HG03097 (cell line): ENCODE results near the gene ZMYND11.
A peak's percentile ranks its signal among the peaks of the same experiment; 100 is the strongest.
"Not testable (repeated sequence)": the region's sequence is repeated elsewhere in the genome, so short reads cannot be mapped to it uniquely, and the experiment has no call there.

Source experiments
- ATAC-seq: cut with Tn5 transposase; IDR thresholded peaks from one replicate; pipeline ENCODE4 v1.9.1; 2021; ENCODE audit not compliant: unreplicated experiment, low FRiP score

Gene ZMYND11

GRCh38 chr10:132946-133898 lies 2.0 kb upstream of the ZMYND11 start:
- ATAC-seq: no peak

GRCh38 chr10:134247-135131 lies 766 bp upstream of the ZMYND11 start:
- ATAC-seq: peak; percentile 40

GRCh38 chr10:135601-136464 lies 578 bp downstream of the ZMYND11 start:
- peak; percentile 25 for ATAC-seq

- peak; percentile 19 for ATAC-seq
Observed at GRCh38 chr10:136465-136762, 1.2 kb downstream of the ZMYND11 start.

- no peak for ATAC-seq
Observed at GRCh38 chr10:137031-137430, 1.8 kb downstream of the ZMYND11 start.

GRCh38 chr10:137606-138005 lies 2.4 kb downstream of the ZMYND11 start:
- no peak for ATAC-seq

- no peak for ATAC-seq
Observed at GRCh38 chr10:142371-142770, 7.1 kb downstream of the ZMYND11 start.

- no peak for ATAC-seq
Observed at GRCh38 chr10:152915-153314, 17.7 kb downstream of the ZMYND11 start.

GRCh38 chr10:154348-154747 lies 19.1 kb downstream of the ZMYND11 start:
- no peak for ATAC-seq

GRCh38 chr10:167383-167782 lies 32.1 kb downstream of the ZMYND11 start:
- no peak for ATAC-seq

- ATAC-seq: no peak
Observed at GRCh38 chr10:173741-174140, 38.5 kb downstream of the ZMYND11 start.

GRCh38 chr10:176677-177076 lies 41.4 kb downstream of the ZMYND11 start:
- ATAC-seq: no peak

GRCh38 chr10:178208-178607 lies 43.0 kb downstream of the ZMYND11 start:
- ATAC-seq: no peak

- no peak for ATAC-seq
Observed at GRCh38 chr10:178723-179122, 43.5 kb downstream of the ZMYND11 start.

GRCh38 chr10:182441-183201 lies 47.4 kb downstream of the ZMYND11 start:
- no peak for ATAC-seq

GRCh38 chr10:184174-184573 lies 48.9 kb downstream of the ZMYND11 start:
- ATAC-seq: no peak

GRCh38 chr10:184911-185310 lies 49.7 kb downstream of the ZMYND11 start:
- ATAC-seq: no peak

- not testable (repeated sequence) for ATAC-seq
Observed at GRCh38 chr10:185571-185970, 50.3 kb downstream of the ZMYND11 start.

GRCh38 chr10:186911-187310 lies 51.7 kb downstream of the ZMYND11 start:
- no peak for ATAC-seq

- ATAC-seq: no peak
Observed at GRCh38 chr10:188546-188945, 53.3 kb downstream of the ZMYND11 start.
